ENCODE measurements around the gene PRR20G.

DNA sequence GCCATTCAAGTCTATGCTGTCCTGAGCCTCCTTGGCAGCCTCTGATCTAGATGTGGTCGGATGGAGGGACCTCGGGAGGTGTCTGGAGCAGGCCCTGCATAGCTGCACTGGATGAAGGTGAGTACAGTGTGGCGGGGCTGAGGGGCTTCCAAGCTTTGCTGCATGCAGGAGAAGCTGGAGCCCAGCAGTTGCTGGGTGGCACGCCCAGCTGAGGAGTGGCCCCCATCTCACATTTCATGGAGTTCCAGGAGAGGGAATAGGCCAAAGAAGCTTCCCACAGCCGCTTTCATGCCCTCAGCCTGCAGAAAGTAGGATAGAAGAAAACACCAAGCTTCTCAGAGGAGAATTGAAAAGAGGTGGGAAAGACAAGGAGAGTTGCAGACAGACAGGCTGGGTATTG, 48.3 kb upstream of the PRR20G start:
- TF ChIP-seq, protein P1, sequence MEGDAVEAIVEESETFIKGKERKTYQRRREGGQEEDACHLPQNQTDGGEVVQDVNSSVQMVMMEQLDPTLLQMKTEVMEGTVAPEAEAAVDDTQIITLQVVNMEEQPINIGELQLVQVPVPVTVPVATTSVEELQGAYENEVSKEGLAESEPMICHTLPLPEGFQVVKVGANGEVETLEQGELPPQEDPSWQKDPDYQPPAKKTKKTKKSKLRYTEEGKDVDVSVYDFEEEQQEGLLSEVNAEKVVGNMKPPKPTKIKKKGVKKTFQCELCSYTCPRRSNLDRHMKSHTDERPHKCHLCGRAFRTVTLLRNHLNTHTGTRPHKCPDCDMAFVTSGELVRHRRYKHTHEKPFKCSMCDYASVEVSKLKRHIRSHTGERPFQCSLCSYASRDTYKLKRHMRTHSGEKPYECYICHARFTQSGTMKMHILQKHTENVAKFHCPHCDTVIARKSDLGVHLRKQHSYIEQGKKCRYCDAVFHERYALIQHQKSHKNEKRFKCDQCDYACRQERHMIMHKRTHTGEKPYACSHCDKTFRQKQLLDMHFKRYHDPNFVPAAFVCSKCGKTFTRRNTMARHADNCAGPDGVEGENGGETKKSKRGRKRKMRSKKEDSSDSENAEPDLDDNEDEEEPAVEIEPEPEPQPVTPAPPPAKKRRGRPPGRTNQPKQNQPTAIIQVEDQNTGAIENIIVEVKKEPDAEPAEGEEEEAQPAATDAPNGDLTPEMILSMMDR (IDR thresholded peaks at IDR 0.05; ENCODE audit: poor library complexity): no peak
- no peak for TF ChIP-seq EZH2 (IDR thresholded peaks at IDR 0.05; ENCODE audit: borderline replicate concordance)
